Breast epithelium (tissue), 3 donors: ENCODE measurements around the gene DTX4.

Experiments
- CTCF ChIP-seq, 3 donors: fragments of 450-650 bp; IDR thresholded peaks; one replicate each; pipeline ENCODE4 v1.5.1; 2016 to 2017; ENCODE audit warnings: antibody characterized with exemption in 3 of 3, mild to moderate bottlenecking in 3 of 3, moderate library complexity in 3 of 3
- POLR2A ChIP-seq: fragments of 450-650 bp; IDR thresholded peaks from one replicate; pipeline ENCODE4 v1.6.1; 2016; ENCODE audit warnings: antibody characterized with exemption, mild to moderate bottlenecking, moderate library complexity
- POLR2AphosphoS5 ChIP-seq, 3 donors: sonication (generic); formaldehyde crosslinking; IDR thresholded peaks; one replicate each; pipeline ENCODE4 v1.6.1; 2017; ENCODE audit warnings: antibody characterized with exemption in 3 of 3

GRCh38 chr11:59184691-59185339 lies 12.9 kb downstream of the DTX4 start:
- no peak for TF ChIP-seq CTCF (IDR thresholded peaks at IDR 0.05)
- no peak for TF ChIP-seq POLR2A
- TF ChIP-seq POLR2AphosphoS5 (IDR thresholded peaks at IDR 0.05) = no peak
